Neural progenitor cell (in vitro differentiated cells): Measurements from ENCODE around the gene ADAMTSL1. TPM values are rescaled to one million over a fixed set of nuclear protein-coding genes. Genes with fewer than 3 reads are reported as not detected.
A peak's percentile ranks its signal among the peaks of the same experiment; 100 is the strongest.

Experiments
- DNase-seq: peaks from one replicate; pipeline ENCODE4 v3.0.0-alpha.2; 2016; ENCODE audit warnings: low spot score
- H2AFZ ChIP-seq: fragments of 200-600 bp; sonication (generic); replicated peaks from 2 replicates; pipeline ENCODE4 v1.6.1; 2016; ENCODE audit warnings: antibody characterized with exemption
- H3F3A ChIP-seq: fragments of 200-600 bp; sonication (generic); 2 replicates; pipeline ENCODE4 v1.6.1; 2016; ENCODE audit warnings: antibody characterized with exemption, low read depth
- H3K27ac ChIP-seq: fragments of 200-600 bp; sonication (generic); 2 replicates; pipeline ENCODE4 v1.5.1; 2016; ENCODE audit warnings: mild to moderate bottlenecking
- H3K27me3 ChIP-seq: fragments of 200-600 bp; sonication (generic); 2 replicates; pipeline ENCODE4 v1.6.1; 2016; ENCODE audit warnings: mild to moderate bottlenecking, moderate library complexity
- H3K36me3 ChIP-seq: fragments of 200-600 bp; sonication (generic); 2 replicates; pipeline ENCODE4 v1.5.1; 2016
- H3K4me1 ChIP-seq: fragments of 200-600 bp; sonication (generic); 2 replicates; pipeline ENCODE4 v1.6.1; 2016; ENCODE audit warnings: mixed run types
- H3K4me2 ChIP-seq: fragments of 200-600 bp; sonication (generic); 2 replicates; pipeline ENCODE4 v1.6.1; 2016
- H3K4me3 ChIP-seq: fragments of 200-600 bp; sonication (generic); 2 replicates; pipeline ENCODE4 v1.5.1; 2016
- H3K79me2 ChIP-seq: fragments of 200-600 bp; sonication (generic); 2 replicates; pipeline ENCODE4 v1.6.1; 2016; ENCODE audit warnings: low read depth
- H3K9ac ChIP-seq: fragments of 200-600 bp; sonication (generic); 2 replicates; pipeline ENCODE4 v1.6.1; 2016
- H3K9me3 ChIP-seq: fragments of 200-600 bp; sonication (generic); 2 replicates; pipeline ENCODE4 v1.5.1; 2016; ENCODE audit warnings: low read depth
- H4K20me1 ChIP-seq: fragments of 200-600 bp; sonication (generic); 2 replicates; pipeline ENCODE4 v1.6.1; 2016; ENCODE audit warnings: low read depth
- H3K27ac Mint-ChIP-seq: 3 replicates; pipeline ENCODE4 v1.8.0; 2021; ENCODE audit warnings: mixed read lengths
- H3K27me3 Mint-ChIP-seq: 2 replicates; pipeline ENCODE4 v1.8.0; 2022; ENCODE audit warnings: low read depth, mild to moderate bottlenecking, inconsistent platforms, moderate library complexity, mixed read lengths; ENCODE audit not compliant: insufficient read depth
- H3K36me3 Mint-ChIP-seq: 3 replicates; pipeline ENCODE4 v1.8.0; 2021; ENCODE audit warnings: mixed read lengths
- H3K4me1 Mint-ChIP-seq: 3 replicates; pipeline ENCODE4 v1.8.0; 2021; ENCODE audit warnings: mixed read lengths
- H3K4me3 Mint-ChIP-seq: 3 replicates; pipeline ENCODE4 v1.8.0; 2021; ENCODE audit warnings: mild to moderate bottlenecking, moderate library complexity, mixed read lengths
- H3K9me3 Mint-ChIP-seq: 3 replicates; pipeline ENCODE4 v1.8.0; 2020; ENCODE audit warnings: mixed read lengths
- EZH2 ChIP-seq: fragments of 200-600 bp; sonication (generic); IDR thresholded peaks from 2 replicates; pipeline ENCODE4 v1.6.1; 2017; ENCODE audit warnings: antibody characterized with exemption, mild to moderate bottlenecking, moderate library complexity
- EZH2phosphoT487 ChIP-seq: fragments of 200-600 bp; sonication (generic); IDR thresholded peaks from 2 replicates; pipeline ENCODE4 v1.6.1; 2017; ENCODE audit warnings: antibody characterized with exemption
- total RNA-seq: library from RNA; depleted of rRNA; stranded (reverse); fragments of >200 nt; gene quantifications from 2 replicates; pipeline ENCODE4 v1.2.3, GENCODE V29; 2015; ENCODE audit warnings: low replicate concordance
- TF ChIP-seq, protein P1 (sequence below): fragments of 200-600 bp; sonication (generic); IDR thresholded peaks from 2 replicates; pipeline ENCODE4 v1.5.1; 2017; ENCODE audit warnings: antibody characterized with exemption, mild to moderate bottlenecking

The ADAMTSL1 gene
- total RNA-seq, 1 donor from 2014 or later, result 0.73 TPM

DNA sequence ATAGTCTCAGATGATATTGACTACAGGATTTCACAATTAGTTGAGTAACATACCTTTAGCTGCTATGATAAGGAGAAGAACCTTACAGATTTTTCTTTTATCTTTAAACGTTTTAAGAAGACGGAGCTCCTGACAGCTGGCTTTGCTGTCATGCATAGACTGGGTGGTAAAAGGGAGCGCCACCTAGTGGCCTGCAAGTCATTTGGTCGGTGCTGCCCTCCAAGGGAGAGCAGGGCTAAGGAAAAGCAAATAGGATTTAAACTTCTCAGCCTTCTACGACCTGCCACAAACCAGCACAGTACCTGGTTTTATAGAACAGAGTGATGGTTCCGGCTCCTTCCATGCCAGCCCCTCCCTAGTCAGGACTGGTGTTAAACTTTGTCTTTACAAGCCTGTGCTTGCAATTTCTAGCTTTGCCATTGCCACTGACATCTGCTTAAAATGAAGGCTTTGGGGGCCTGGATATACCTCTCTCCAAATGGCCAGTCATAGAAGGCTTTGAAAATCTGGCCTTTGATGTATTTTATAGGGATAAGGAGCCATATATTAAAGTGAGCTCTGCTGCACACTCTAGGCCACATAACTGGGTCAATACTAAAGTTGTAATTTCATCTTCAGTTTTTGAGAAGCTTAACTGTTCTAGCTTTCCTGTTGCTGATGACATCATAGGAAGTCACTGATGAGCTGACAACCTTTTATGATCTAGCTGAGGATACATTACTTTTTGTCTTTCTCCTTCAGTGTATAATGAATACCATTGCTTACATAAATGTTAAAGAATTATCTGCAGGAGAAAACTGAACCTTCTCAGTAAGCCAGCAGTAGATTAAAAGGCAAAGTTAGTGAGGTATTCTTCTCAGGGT, 31.1 kb upstream of the ADAMTSL1 start:
- Histone ChIP-seq H3K9ac (no peak overlapping the region), H3K27me3 (peaks cover 5% of the 10 kb centered on the region), H3K36me3 (no peaks in the 10 kb centered on the region), H3K4me3 (no peak overlapping the region), H3F3A (no peaks in the 10 kb centered on the region), H4K20me1 (no peaks in the 10 kb centered on the region), H3K4me2 (no peak overlapping the region), H3K27ac (no peak overlapping the region), H3K79me2 (no peaks in the 10 kb centered on the region), H3K4me1 (peaks cover 9% of the 10 kb centered on the region), H2AFZ (peak overlapping the region; percentile 86), H3K9me3 (no peaks in the 10 kb centered on the region)
- H3K27ac Mint-ChIP-seq, result no peak overlapping the region
- peaks cover 30% of the 10 kb centered on the region for H3K4me1 Mint-ChIP-seq
- H3K27me3 Mint-ChIP-seq, result peaks cover 2% of the 10 kb centered on the region
- TF ChIP-seq EZH2 (no peak), EZH2phosphoT487 (no peak)
- TF ChIP-seq, protein P1, sequence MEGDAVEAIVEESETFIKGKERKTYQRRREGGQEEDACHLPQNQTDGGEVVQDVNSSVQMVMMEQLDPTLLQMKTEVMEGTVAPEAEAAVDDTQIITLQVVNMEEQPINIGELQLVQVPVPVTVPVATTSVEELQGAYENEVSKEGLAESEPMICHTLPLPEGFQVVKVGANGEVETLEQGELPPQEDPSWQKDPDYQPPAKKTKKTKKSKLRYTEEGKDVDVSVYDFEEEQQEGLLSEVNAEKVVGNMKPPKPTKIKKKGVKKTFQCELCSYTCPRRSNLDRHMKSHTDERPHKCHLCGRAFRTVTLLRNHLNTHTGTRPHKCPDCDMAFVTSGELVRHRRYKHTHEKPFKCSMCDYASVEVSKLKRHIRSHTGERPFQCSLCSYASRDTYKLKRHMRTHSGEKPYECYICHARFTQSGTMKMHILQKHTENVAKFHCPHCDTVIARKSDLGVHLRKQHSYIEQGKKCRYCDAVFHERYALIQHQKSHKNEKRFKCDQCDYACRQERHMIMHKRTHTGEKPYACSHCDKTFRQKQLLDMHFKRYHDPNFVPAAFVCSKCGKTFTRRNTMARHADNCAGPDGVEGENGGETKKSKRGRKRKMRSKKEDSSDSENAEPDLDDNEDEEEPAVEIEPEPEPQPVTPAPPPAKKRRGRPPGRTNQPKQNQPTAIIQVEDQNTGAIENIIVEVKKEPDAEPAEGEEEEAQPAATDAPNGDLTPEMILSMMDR, result peak; percentile 97
- H3K36me3 Mint-ChIP-seq, result no peaks in the 10 kb centered on the region
- peak; percentile 81 for DNase-seq
- no peak overlapping the region for H3K4me3 Mint-ChIP-seq
- H3K9me3 Mint-ChIP-seq, result no peaks in the 10 kb centered on the region

DNA sequence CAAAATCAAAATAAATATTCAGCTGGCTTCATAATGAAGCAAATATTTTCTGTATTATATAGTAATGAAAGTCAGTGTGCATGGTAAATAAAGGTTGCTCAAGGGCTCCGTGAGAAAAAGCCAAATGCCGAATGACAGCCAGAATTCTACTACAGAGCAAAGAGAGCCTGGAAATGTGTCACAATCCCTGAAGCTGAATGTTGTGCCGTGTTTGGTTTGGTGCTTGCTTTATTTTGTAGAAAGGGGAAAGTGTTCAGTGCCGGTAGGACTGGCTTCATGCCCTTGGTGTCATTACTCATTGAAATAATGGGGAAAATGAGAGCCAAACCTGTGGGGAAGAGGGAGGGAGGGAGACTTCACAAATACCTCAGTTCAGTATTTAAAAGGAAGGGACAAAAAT, 26.8 kb upstream of the ADAMTSL1 start:
- H3F3A ChIP-seq, result no peaks in the 10 kb centered on the region
- H4K20me1 ChIP-seq, result no peaks in the 10 kb centered on the region
- Mint-ChIP-seq H3K27me3 (no peaks in the 10 kb centered on the region), H3K9me3 (no peaks in the 10 kb centered on the region), H3K36me3 (no peaks in the 10 kb centered on the region), H3K27ac (peak overlapping the region; percentile 76), H3K4me1 (peaks cover 15% of the 10 kb centered on the region), H3K4me3 (no peak overlapping the region)
- H3K27ac ChIP-seq, result no peak overlapping the region
- H3K9me3 ChIP-seq, result no peaks in the 10 kb centered on the region
- no peaks in the 10 kb centered on the region for H3K79me2 ChIP-seq
- no peak for DNase-seq
- no peak overlapping the region for H2AFZ ChIP-seq
- no peaks in the 10 kb centered on the region for H3K36me3 ChIP-seq
- peaks cover 10% of the 10 kb centered on the region for H3K4me1 ChIP-seq
- no peak overlapping the region for H3K9ac ChIP-seq
- H3K27me3 ChIP-seq, result no peaks in the 10 kb centered on the region
- TF ChIP-seq EZH2phosphoT487, result no peak
- TF ChIP-seq, protein P1, result no peak
- no peak for TF ChIP-seq EZH2
- H3K4me3 ChIP-seq, result no peak overlapping the region
- H3K4me2 ChIP-seq, result no peak overlapping the region

DNA sequence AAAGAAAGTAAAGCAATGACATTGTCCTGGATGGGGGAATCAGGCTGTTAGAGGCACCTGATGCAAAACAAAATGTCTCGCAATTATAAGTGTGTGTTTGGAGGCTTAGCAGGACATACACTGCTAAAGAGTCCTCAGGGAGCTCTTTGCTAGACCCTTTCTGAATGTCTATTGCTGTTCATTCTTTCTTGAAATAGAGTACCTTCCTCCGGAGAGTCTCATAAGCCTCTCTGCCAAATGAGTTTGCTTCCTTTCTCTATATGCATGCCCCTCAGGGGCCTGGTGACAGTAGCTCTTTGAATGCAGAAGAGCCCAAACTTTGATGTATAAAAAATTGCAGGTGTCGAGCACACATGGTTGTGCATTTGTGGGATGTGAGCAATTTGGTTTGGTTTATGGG, 26.4 kb upstream of the ADAMTSL1 start:
- Histone ChIP-seq H3K27me3 (no peaks in the 10 kb centered on the region), H4K20me1 (no peaks in the 10 kb centered on the region), H2AFZ (no peak overlapping the region), H3K36me3 (no peaks in the 10 kb centered on the region), H3K9ac (no peak overlapping the region), H3K4me2 (no peak overlapping the region), H3F3A (no peaks in the 10 kb centered on the region), H3K9me3 (no peaks in the 10 kb centered on the region), H3K79me2 (no peaks in the 10 kb centered on the region), H3K4me1 (peaks cover 10% of the 10 kb centered on the region), H3K4me3 (no peak overlapping the region), H3K27ac (no peak overlapping the region)
- no peaks in the 10 kb centered on the region for H3K27me3 Mint-ChIP-seq
- no peaks in the 10 kb centered on the region for H3K36me3 Mint-ChIP-seq
- H3K4me3 Mint-ChIP-seq, result no peak overlapping the region
- DNase-seq, result no peak
- H3K4me1 Mint-ChIP-seq, result peaks cover 11% of the 10 kb centered on the region
- TF ChIP-seq, protein P1, result no peak
- TF ChIP-seq EZH2 (no peak), EZH2phosphoT487 (no peak)
- peak overlapping the region; percentile 76 for H3K27ac Mint-ChIP-seq
- H3K9me3 Mint-ChIP-seq, result no peaks in the 10 kb centered on the region
